GM21381 (cell line): ENCODE measurements around the gene SDC4.

ENCODE experiments used
- ATAC-seq: cut with Tn5 transposase; IDR thresholded peaks from one replicate; pipeline ENCODE4 v1.9.1; 2021; ENCODE audit warnings: mild to moderate bottlenecking, moderate library complexity; ENCODE audit not compliant: unreplicated experiment

The SDC4 gene, protein sequence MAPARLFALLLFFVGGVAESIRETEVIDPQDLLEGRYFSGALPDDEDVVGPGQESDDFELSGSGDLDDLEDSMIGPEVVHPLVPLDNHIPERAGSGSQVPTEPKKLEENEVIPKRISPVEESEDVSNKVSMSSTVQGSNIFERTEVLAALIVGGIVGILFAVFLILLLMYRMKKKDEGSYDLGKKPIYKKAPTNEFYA

DNA sequence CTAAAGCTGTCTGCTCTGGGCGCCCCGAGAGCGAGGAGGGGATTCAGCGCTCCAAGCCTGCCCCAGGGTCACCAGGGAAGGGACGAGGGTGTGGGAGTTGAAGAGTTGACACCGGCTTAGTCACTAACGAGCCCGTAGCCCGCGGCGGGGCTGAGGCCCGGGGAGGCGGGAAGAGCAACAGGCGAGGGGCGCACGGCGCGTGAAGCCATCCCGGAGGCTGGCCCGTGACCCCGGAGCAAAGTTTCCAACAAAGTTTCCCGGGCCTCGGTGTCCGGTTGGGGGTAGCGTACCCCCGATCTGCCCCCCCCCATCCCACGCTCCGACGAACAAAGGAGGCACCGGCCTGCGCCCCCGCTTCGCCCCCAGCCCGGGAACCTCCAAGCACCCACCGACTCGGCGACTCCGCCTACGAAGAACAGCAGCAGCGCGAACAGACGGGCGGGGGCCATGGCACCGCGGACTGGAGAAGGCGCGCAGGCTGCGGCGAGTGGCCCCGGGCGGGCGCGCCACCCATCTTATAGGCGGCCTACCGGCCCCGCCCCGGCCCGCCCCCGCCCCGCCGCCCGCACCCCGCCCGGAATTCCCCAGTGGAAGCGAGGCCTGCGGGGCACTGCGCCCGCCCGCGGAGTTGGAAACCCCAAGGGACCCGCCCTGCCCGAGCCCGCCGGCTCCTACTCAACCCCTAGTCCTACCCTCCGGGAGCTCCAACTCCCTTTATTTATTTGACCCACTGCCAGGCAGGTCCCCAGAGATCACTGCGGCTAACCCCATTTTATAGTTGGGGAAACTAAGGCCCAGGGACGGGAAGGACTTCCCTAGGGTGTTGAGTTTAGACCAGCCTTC, at the start of gene SDC4:
Gene SDC4, minus strand, starts transcription at position 489 of the 843 bp plus-strand sequence. Its CDS starts 40 bp downstream, at position 449.
- no peak for ATAC-seq

DNA sequence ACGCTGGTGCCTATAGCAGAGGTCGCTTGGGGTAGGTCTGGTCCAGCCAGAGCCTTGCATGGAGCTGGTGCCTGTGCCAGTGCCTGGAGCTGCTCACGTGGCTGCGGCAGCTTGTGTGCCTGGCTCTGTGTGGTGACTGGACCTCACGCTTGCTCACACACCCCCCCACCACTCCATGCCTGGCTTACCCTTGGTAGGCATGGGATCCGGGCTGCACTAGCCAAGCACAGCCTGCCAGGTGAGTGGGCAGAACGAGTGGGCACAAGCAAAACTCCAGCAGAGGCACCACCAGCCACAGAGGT, 46.8 kb upstream of the SDC4 start:
- ATAC-seq: no peak

DNA sequence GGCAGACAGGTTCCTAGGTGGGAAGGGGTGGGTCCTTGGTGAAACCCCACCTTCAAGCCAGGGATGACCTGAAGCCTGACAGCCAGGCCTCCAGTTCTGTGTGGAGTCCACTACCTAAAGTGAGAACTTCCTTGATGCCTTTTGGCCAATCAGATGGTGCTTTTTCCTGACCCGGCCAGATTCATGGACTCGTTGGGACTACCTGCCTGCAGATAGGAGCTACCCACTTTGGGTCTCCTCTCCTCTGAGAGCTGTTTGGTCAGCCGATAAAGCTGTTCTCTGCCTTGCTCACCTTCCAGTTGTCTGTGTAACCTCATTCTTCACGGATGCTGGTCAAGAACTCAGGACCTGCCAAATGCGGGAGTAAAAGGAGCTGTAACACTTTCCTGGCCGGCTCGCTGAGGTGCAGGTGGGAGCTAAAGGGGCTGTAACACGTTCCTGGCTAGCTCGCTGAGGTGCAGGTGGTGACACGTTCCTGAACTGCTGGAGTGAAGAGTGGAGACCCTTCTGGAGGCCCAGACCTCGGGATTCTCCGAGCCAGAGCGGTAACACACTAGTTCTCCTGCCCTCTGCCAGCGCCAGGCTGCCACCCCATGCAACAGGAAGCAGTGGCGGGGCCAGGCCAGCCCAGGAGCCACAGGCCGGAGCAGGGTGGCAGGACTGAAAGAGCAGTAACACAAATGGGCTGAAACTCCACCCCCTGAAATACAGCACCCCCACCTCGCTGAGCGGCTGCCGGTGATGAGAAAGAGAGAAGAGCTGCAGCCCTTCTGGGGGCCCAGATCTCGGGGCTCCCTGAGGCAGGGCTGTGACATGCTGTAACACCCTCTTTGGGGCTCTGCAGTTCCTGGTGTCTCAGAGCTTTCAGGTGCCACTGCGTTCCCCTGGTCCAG, 46.2 kb upstream of the SDC4 start:
- no peak for ATAC-seq

DNA sequence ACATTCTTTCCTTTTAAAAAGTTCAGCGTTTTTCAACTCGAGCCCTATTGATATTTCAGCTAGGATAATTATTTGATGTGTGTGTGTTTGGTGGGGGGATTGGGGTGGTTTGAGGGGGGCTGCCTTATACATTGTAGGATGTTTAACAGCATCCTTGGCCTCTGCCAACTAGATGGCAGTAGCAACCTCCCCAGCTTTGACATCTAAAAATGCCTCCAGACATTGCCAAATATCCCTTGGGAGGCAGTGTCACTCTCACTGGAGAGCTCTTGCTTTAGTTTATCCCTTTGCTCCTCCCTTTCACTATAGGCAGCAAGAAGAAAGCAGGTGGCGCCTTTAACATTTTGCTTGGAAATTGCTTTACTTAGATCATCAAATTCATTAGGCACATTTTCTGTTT, 44.5 kb upstream of the SDC4 start:
- no peak for ATAC-seq

DNA sequence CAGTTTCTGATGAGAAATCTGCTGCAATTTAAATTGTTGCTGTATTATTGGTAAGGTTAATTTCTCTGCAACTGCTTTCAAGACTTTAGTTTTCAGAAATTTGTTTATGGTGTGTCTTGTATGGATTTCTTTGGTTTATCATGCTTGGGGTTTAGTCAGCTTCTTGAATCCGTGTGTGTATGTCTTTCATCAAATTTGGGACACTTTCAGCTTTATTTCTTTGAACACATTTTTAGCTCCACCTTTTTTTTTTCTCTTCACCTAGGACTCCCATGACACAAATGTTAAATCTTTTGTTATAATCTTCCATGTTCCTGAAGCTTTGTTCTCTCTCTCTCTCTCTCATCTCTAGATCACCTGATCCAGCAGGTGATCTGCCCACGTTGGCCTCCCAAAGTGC, 43.3 kb upstream of the SDC4 start:
- ATAC-seq: no peak

DNA sequence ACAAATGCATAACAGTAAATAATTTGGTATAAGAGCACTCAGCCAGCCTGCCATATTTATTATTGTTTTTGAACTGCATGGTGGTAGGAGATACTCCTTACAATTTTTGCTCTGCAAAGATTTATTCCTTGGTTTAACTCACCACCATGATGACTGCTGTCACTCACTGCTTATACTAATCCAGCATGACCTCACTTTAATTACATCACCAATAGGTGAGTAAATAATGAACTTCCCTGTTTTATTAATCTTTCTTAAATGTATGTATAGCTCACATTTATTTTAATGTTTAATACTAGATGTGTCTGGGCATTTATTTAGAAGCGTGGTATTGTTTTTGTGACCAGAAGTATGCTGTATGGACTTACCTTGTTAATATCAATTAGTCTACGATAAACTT, 42.7 kb upstream of the SDC4 start:
- ATAC-seq: no peak

DNA sequence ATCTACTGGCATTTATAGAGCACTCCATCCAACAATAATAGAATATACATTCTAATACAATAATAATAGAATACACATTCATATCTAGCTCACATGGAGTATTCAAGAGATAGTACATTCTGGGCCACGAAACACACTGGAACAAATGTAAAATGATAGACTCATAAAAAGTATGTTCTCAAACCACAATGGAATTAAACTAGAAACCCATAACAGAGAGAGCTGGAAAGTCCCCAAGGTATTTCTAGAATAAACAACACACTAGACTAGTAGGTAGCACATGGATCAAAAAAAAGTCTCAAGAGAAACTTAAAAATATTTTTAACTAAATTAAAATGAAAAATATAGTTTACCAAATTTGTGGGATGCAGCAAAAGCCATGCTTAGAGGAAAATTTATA, 39.0 kb upstream of the SDC4 start:
- ATAC-seq: no peak

DNA sequence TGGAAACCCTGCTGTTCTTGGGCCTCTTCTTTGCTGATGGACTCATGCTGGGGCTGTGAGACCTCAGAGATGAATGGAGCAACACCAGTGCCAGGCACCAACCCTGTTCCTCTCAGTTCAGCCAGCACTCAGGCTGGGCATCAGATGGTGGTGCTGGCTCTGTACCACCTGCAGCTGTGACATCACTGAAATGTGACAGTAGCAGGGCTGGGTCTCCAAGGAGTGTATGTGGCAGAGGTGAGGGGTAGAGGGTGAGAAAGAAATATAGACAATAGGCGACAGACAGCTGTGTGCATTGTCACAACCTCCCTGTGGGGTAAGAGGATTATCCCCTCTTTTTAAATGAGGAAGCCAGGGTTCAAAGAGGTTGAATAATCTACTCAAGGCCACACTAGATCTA, 30.0 kb upstream of the SDC4 start, which contains the start of gene TP53TG5:
Gene TP53TG5, minus strand, starts transcription at position 135 of the 400 bp plus-strand sequence. Its CDS starts 89 bp downstream, at position 46.
- no peak for ATAC-seq

DNA sequence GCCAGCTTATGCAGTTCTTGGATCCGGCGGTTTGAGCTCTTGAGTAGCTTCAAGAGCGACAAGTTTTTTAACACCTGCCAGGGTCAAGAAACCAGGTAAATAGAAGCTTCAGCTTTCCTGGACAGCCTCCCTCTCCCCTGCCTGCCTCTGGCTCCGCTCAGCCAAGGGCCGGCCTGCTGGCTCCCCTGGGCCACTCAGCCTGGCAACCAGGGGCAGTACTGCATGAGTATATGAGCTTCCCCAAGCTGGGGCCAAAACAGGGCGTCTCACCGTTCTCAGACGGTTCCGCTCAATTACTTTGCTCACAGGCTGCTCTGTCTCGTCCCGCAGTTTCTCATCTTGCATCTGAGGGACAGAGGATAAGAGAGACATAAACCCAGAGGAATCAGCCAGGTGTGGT, 29.0 kb upstream of the SDC4 start:
- no peak for ATAC-seq

DNA sequence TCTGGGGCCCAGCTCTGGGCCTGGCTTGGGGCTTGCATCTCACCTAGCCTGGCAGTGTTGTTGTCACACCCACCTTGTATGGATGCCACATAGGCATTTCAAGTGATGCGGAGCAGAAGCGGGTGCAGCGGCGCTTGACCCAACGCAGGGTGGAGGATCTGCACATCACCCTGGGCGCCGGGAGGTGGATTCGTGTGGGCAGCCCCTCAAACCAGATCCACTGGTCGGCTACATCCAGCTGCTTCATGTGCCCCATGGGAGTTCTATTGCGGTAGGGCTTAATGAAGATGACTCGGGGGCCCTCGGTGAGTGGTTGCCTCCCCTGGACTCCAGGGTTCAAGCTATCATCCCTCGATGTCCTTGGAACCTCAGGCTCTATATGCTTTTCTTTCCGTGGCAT, 26.7 kb upstream of the SDC4 start:
- ATAC-seq: no peak

DNA sequence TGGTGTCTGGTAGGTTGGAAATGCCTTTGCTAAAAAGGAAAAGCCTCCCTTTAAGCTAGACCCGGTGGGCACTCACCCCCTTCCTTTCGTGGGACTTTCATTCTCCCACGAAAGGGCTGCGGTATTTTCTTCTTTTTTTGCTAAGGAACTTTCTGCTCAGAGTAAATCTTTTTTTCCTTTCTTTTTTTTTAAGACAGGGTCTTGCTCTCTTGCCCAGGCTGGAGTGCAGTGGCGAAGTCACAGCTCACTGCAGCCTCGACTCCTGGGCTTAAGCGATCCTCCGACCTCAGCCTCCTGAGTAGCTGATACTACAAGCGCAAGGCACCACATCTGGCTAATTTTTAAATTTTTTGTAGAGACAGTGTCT, 25.9 kb upstream of the SDC4 start:
- ATAC-seq: no peak

DNA sequence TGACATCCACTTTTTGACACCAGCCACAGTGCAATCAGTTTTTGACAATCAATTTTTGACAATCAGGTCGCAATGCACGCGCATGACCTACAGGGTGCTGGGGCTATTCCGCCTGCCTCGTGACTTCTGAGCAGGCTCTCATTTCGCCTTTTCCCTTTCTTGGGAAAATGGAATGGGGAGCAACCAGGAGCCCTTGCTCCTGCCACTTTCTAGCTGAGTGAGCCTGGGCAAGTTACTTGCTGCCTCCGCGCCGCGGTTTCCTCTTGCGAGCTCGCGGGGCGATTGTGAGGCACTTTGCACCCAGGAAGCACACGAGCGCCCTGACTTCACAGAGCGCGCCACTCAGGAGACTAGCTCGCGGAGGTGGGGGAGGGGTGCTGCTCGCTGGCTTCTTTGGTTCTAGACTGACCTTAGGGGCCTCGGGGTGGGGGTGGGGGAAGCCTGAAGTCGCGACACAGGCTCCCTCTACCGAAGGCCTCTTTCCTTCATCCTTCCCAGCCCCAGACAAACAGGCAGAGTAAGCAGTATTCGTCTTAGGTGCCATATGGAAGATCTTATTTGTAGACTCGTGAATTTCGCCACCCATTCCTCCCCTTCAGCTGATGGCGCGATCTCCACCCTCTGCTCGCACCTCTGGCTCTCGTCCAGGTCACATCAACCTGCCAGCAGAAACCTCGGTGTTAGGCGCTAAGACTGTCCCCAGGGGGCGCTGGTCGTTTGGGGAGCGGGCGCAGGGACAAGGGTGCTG, 25.3 kb upstream of the SDC4 start:
- no peak for ATAC-seq

DNA sequence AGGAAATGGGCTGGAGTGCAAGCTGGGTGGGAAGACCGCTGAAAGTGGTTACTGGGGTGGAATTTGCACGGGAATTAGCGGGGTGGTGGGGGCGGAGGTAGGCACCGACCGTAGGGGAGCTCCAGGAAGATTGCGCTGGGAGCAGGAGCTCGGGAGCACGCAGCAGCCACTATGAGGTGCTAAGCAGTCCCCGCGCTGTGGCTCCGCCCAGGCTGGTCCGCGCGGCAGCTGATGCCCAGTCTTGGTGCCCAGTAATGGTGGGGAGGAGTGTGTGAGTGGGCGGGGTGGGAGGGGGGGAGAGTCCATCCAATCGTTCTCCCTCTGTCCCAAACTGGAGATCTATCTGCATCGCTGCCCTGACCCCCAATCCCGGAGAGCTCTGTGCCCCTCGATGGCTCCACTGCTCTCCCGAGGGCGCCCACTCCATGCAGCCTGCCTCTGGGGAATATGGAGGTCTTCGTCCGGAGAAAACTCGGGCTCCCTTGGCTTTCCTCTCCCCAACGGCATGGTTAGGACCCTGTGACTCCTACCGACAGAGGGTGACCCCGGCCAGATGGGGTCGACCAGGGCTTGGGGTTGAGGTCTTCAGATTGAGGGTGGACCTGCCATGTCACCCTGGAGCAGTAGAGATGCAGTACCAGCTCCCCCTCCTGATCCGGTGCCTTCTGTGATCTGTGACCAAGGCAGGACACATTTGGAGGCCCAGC, 24.6 kb upstream of the SDC4 start:
- ATAC-seq: no peak

DNA sequence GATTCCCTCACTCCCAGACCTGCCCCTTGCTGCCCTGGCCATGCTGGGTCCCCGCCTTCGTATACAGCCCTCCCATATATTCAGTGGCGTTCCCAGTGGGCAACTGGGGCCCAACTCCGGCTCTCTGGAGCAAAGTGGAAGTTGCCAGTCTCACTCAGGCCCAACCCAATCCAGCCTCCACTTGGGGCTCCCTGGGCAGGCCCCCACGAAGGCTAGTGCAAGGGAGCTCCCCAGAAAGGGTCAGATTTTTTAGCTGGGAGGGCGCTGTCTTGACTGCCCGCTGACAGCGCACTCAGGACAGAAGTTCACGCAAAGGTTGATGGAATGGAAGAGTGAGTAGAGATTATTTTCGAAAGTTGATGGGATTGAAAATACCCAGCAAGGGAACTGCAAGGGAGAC, 24.0 kb upstream of the SDC4 start:
- no peak for ATAC-seq

DNA sequence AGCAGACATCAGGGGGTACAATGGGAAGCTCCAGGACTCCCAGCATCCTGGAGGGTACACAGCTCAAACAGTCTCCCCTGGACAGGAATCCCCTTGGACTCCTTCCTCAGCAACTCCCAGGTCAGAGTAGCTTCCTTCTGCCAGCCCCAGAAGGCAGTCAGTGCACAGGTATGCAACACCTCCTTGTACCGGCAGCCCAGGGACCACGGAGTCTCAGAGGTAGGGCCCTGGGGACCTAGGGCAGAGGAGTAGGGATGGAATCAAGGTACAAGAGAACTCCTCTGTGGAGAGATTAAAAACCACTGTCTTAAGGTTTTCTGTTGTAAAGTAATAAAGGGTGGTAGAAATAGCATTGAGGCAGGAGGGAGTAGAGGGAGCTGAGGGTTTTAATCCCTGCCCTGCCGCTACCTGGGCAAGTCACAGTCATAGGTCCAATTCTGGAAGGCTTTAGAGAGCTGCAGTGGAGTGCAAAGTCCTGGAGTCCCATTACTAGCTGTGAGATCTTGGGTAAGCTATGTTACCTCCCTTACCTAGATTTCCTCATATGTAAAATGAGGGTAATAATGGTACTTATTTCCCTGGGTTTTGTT, 22.4 kb upstream of the SDC4 start:
- no peak for ATAC-seq

DNA sequence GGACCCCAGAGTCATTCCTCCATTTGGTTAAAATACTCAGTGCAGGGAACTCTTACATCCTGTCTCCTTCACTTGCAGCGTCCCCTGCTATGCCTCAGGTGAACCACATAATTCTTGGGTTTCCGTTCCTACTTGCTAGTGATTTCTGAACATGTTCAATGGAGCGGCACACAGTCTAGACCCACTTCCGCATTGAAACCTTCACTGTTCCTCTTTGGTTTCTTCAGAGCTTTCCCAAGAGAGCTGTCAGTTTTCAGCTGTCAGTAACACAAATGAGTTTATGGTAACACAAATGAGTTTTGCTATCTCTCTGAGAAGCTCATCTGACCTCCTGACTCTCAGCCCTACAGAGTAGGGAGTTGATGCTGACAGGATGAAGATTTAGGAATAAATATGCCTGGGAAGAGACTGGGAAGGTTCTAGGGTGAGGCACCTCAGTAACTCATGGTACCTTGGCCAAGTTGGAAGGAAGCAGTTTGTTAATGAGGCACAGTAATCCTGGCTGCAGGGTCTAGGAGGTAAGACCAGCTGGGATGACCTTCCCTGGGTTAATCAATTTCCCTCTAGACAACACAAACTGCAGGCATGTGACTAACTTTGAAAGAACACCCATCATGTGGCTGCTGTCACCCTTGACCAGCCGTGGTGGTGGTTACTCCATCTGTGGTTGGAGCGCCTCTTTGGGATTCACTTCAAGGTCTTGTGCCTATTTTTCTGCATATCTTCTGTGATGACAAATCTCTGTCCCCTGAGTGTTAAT, 20.2 kb upstream of the SDC4 start:
- ATAC-seq: peak; percentile 71

DNA sequence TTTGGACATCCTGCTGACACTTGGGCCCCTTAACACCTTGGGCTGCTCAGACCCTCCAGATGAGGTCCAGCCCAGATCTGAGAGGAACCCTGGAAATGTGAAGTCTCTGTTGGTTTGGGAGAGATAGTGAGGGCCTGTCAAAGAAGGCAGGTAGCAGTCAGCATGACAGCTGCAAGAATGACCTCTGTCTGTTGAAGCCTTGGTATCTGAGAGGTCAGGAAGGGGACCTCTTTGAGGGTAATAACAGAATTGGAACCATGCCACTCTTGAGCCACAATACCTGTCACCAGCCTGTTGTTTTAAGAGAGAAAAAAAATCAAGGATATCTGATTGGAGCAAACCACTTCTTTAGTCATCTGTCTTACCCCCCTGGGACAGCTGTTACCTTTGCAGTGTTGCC, 18.9 kb upstream of the SDC4 start:
- ATAC-seq: no peak

DNA sequence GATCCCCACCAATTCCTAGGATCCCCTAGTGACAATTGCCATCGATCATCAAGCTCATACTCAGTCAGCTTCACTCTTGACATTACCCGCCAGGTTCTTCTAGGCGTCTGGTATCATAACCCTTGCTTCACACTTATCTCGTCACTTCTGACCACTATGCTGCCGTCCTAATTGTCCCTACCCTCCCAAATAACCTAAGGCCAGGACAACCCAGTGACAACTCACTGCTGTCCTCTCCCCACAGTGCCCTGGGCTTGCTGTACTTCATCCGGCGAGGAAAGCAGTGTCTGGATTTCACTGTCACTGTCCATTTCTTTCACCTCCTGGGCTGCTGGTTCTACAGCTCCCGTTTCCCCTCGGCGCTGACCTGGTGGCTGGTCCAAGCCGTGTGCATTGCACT, 18.4 kb upstream of the SDC4 start:
- ATAC-seq: no peak

DNA sequence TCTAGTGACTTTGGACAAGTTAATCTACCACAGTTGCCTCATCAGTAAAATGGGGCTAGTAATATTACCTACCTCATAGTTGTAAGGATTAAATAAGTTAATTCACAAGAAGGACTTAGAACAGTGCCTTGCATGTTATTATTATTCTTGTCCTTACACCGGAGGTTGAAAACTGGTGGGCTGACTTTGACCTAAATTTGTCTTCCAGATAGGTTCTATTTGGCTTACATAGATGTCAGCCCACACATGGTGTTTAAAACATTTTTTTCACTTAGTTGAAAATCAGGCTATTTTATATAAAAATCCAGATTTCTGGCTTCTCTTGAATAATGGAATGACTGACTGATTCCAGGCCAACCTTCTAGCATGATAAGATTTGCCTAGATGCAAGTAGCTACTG, 18.0 kb upstream of the SDC4 start:
- ATAC-seq: no peak
